ENCODE results near the gene L1CAM.

L1CAM gene

DNA sequence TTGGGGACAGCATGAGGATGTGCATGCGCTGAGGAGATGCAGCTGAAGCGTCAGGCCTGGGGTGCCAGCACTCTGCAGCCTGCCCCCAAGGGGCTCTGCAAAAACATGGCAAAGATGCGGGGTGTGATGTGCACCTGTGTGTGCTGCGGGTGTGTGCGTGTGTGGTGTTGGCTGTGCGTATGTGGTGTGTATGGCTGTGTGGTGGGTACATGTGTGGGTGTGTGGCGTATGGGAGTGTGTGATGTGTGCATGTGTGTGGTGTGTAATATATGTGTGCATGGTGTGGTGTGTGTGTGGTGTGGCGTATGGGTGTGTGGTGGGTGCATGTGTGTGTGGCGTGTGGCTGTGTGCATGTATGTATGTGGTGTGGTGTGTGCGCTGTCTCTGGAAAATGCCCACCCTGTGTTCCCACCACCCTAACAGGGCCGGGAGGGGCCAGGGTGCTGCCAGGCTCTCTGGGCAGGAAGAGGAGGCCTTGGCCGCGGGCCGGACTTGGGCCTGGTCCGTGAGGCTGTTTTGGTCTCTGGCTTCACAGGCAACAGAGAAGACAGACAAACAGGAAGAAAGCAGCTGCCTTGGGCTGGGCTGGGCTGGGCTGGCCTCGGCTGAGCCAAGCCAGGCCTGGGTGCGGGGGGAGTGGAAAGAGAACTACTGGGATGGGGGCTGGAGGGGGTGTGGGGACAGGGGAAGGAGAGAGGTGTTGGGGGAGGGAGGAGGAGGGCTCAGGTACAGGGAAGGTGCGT, 17.4 kb upstream of the L1CAM start:
- DNase-seq: no peak

DNA sequence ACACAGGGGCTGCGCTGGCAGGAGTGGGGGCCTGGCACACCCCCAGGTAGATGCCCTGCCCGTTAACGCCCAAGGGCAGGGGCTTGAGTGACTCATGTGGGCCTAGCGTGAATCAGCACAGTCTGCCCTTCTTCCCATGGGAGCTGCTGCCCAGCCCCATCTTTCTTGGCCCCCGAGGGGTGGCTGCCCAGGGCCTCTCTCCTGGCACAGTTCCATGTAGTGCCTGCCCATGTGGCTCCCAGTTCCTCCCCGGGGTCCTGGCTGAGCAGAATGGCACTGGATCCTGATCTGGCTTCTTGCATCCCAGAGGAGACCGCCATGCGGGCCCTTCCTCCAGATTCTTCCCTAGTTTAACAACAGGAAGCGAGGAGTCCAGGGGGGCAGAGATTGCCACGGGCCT, 16.4 kb upstream of the L1CAM start:
- DNase-seq: no peak

DNA sequence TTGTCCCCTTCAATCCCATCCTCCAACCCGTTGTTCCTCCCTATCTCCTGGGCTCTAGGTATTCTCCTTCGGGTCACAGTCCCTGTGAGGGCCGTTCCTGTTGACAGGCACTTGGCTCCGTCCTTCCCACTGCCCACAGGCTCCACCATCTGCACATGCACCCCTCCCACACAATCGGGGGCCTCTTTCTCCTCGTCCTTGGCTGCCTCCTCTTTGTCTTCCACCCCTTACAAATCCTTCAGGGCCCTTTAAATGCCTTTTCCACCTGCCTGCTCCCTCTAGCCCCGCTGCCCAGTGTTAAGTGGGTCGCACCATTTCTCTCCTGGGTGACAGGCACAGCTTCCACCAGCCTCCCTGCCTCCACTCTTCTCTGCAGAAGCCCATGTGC, 15.8 kb upstream of the L1CAM start:
- no peak for DNase-seq

DNA sequence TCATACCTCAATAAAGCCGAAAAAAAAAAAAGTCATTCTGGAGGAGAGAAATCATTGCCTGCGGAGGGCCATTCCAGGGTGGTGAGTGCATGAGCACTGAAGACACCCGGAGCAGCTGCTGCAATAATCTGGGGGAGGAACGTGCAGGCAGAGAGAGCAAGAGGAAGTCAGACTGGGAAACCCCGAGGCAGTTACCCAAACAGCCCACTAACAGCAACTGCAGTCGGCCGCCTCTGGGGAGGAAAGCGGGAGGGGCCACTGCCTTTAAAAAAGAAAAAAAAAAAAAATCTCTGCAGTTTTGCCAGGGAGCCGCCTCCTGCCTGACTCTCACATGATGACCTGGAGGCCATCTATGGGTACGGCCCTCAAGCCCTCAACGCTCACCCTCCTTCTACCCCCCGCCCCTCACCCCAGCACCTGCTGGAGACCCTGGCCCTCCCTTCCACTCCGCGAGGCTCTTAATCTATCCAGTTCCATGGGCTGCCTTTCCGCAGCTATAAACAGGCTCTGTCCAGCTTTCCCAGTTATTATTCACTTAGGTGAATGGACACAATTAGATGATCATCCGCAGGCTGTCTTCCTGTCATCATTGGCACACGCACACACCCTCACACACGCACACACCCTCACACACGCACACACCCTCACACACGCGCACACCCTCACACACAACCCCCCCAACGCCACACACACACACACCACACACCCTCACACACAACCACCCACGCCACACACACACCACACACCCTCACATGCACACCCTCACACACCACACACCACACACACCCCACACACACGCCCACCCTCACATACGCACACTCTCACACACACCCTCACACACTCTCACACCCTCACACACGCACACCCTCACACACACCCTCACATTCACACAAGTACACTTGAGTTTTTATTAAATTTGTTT, 15.1 kb upstream of the L1CAM start:
- no peak for DNase-seq

DNA sequence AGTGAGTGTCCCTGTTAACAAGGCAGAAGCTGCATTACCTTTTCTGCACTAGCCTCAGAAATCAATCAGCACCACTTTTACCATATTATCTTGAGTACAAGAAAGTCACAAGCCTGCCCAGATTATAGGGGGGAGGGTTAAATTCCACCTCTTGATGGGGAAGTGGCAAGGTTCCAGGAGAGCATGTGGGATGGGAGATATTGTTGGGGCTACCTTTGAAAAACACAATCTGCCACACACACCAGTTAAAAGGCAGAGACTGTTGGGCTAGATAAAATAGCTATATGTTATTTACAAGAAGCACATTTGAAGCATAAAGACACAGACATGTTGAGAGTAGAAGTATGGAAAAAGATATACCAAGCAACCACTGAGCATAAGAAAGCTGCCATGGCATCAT, 11.9 kb upstream of the L1CAM start:
- no peak for DNase-seq

DNA sequence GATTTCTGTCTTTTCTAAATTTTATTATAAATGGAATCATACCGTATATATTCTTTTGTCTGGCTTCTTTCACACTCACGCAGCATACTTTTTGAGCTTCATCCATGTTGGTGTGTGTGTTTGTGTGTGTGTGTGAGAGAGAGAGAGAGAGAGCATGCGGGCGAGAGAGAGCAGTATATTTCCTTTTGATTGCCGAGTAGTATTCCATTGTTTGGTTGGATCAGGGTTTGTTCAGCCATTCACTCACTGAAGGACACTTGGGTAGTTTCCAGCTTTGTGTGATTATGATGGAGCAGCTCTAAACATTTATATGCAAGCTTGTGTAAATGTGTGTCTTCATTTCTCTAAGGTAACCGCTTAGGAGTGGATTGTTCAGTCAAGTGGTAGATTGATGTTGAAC, 3.1 kb upstream of the L1CAM start:
- DNase-seq: no peak

DNA sequence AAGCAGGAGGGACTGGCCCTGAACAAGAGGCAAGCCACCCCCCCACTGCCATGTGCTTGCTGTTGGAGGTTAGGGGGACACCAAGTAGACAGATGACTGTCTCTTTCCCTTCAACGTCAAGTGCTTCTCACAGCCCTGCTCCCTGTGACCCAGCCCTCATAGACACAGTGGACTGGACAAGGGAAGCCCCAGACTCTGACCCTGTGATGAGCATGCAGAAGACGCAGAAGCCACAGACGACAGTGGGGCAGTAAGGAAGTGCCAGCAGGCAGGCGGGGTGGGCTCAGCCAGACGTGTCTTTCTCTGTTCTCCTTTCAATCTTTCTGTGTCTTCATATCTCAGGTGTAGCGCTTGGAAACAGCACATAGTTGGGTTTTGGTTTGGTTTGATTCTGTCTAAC, 2.4 kb upstream of the L1CAM start:
- DNase-seq: no peak

DNA sequence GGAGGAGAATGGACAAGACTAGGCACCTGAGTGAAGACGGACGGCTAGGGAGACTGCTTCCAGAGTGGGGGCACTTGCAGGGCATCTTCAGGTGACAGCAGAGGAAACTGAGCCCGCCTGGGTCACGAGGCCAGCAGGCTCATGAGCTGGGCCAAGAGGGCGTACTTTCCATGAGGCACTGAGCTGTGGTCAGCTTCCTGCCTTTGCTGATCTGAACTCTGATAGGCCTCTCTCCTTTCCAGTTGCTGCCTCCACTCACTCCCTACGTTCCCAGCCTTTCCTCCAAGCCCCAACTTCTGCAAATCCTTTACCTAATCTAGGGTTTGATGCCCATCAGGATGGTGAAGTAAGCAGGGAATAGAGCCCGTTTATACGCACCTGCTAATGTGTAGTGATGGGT, 1.4 kb upstream of the L1CAM start:
- no peak for DNase-seq

DNA sequence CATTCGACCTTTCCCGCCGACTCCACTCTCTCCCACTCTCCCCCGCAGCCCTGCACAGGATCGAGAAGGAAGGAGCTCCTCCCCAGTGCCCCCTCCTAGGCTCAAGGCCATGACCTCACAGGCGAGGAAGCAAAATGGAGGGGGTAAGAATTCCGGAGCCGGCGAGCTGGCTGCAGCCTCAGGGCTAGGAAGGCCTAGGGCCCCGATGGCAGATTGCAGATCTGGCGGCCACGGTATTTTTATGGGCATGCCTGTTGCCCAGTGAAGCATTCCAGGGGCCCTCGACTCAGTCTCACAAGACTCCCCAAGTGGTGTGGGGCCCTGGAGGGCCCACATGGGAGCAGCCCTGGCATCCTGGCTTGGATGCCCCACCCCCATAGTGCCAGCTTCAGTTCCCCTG, 942 bp upstream of the L1CAM start:
- DNase-seq: no peak

DNA sequence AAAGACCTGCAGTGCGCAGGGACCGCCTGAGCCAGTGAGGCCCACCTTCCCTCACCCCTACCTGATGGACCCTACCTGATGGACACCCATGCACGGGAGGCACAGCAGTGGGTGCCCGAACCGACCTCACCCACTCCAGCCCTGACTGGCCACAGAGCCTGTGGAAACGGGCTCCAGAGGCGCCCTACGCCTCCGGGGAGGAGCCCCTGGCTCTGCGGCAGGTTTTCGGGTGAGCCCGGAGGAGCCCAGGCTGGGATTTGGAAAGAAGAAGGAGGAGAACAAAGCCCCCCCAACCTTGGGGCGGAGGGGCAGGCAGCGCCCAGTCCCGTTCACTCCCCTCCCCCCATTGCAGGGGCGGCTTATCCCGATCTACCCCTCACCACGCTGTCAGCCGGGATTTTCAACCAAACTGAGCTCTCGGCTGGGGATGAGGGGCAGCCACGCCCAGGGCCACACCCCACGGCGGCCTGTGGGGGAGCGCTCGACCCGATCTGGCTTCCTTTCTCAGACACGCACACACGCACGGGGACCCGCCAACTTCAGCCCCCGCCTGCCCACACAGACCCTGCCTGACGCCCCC, 675 bp downstream of the L1CAM start:
- DNase-seq: no peak

DNA sequence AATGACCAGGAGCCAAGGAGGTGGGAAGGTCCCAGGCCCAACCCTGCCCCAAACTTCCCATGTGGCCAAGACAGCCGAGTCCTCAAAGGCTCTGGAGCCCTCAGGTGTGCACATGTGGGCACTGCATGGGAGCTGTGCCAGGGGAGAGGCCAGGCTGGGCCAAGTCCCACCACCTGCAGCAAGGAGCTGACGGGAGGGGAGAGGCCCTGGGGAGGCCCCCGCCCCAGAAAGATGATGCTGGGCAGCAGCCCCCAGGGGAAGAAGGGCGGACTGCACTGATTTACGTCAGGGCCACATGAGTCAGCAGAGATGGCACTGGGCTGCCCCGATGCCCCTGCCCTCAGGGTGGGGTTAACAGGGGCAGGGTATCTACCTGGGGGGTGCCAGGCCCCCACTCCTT, 1.4 kb downstream of the L1CAM start:
- no peak for DNase-seq

DNA sequence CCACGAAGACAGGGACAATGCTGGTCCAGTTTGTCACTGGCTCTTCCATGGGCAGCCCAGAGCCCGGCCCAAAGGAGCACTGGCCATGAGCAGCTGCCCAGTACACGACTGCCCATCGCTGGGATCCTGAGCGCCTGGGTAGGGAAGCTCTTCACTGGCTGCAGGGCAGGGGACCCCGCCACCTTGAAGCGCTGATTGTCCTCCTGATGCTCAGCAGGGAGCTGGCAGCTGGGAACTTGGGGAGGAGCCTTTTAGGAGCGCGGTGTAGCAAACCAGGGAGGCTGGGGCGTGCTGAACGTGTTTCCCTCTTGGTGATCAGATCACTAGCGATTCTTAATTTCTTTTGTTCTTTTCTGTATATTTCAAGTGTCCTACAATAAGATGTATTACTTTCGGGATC, 1.8 kb downstream of the L1CAM start:
- no peak for DNase-seq

DNA sequence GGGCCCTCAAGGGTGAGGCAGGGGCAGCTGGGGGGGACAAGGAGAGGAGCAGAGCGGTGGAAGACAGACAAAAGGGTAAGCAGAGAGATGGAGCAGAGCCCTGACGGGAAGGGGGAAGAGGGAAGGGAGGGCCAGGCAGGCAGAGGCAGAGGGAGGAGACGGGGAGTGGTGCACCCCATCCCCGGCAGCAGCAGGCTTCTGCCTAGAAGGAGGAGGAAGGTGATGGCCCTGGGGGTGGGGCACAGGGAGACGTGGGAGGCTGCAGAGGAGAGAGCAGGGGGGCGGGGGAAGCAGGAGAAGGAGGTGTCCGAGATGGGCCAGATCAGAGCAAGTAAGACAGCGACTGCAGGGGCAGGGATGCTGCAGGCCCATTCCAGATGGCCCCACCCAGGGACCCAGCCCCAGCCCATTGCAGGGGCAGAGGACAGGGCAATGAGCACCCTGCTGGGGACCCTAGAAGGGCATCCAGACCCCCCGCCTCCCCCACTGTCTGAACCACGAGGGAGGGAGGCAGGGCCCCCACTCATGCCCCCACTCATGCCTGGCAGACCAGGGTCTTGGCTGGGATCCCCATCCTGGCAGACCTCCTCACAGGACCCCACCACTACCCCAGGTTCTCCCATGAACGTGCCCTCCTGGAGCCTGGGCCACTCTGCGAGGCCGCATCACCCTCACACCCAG, 2.7 kb downstream of the L1CAM start:
- no peak for DNase-seq

DNA sequence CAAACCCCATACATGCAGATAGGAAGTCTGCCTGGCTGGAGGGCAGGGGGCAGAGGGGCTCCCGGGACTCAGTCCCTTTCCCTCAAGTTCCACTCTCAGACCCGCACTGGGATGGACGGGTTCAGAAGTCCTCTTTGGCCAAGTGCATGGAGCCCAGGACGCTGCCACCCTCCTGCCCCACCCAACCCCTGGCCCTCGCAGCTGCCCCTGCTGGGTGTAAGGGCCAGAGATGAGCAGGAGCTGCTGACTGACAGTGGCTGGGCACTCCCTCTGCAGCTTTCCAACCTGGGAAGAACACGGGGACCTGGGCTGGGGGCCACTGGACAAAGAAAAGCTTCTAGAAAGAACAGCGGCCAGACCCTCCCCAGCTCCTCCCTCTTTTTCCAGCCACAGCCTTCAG, 3.4 kb downstream of the L1CAM start:
- DNase-seq: no peak

DNA sequence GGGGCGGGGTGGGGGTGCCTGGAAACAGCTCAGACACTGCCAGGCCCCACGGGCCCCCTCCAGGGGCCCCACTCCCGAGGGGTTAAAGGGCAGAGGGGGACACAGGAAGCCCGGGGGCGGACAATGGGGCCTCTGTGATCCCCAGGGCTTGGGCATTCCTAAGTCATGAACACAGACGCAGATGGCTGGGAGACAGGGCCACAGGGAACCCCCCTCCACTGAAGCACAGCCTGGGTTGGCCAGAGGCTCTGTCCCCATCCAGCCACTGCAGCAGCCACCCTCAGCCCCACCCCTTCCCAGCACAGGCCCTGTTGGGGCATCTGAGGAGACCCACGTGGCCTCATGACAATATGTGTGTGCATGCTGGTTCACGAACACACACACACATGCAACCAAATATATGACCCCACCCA, 3.9 kb downstream of the L1CAM start:
- DNase-seq: no peak

DNA sequence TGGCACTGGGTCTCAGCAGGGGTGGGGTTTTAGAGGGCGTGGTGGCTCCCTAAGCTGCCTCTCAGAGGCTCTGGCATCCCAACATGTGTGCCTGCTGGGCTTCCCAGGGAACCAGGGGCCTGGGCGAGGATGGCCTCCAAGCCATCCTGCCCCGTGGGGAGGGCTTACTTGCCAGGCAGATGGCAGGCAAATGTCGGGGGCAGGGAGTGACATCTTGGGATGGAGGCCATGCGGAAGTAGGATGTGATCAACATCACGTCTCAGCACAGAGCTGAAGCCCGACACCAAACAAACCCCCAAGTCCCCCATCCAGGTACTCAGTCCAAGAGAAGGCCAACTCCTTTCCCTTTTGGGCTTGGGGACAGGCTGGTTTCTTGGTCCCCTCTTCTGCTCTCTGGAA, 4.7 kb downstream of the L1CAM start:
- no peak for DNase-seq

DNA sequence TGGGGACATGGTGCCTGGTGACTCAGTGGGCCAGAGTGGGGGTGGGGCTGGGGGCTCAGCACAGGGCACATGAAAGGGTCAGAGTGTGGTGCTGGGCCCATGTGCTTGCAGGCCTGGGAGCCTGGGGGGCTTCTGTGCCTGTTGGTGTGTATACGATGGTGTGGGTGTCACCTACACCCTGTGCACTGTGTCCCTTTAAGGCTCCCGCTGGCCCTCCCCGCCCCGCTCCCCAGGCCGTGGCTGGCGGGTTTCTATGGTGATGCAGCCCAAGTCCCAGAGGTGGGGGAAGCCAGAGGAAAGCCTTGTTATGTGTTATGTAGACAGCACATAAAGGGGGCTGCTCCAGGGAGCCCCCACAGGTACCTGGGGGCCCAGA, 5.5 kb downstream of the L1CAM start:
- DNase-seq: no peak

DNA sequence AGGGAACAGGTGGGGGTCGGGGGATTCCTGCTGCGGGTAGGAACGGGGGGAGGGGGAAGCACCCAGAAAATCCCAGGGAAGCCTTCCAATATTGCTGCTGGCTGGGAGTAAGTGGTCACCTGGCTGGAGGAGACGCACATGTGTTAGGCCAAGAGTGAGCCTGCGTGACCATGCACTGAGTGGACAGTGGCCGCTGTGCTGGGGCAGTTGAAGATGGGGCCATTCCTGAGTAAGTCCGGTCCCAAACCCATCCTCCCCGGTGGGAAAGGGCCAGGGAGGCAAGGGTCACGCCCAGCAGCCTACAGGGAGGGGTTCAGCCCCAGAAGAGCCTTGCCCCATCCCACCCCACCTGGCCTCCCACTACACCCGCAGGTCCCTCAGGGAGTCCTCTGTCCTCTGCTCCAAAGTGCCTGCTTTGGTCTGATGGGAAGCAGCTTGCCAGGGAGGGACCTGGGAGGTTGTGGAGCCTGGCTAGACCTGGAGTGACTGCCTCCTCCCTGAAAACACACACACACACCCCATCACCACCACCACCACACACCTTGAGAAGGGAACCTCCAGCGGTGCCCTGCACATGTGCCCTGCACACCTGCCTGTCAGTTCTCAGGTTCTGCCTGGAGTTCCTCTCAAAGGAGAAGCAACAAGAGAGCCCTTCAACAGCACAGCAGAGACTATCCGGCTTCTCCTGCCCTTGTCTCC, 6.1 kb downstream of the L1CAM start:
- no peak for DNase-seq

DNA sequence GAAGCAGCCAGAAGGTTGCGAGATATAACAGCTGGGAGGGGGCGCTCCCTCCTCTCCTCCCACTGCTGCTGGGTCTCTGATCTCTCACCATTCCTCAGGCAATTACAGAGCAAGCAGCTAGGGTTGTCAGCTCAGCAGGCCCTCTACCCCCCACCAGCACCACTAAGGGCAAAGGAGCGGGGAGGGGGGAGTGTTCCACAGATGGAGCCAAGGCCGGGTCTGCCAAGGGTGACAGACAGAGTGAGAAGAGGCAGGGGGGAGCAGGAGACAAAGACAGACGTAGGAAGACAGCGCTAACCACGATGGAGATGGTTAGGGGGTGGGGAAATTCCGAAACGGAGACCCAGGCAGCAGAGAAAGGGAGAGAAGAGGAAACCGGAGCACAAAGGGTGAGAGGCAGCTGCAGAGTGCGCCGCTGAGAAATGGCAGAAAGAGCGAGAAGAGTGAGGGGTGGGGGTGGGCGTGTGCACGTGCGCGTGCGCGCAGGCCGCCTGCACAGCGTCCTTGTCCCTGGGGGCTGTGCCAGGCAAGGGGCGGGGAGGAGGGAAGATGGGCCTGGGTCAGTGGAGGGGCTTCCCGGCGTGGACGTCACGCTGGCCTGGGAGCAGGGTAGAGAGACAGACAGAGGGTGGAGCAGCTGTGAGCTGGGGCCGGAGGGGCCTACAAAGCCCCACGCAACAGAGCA, 6.9 kb downstream of the L1CAM start:
- DNase-seq: no peak

DNA sequence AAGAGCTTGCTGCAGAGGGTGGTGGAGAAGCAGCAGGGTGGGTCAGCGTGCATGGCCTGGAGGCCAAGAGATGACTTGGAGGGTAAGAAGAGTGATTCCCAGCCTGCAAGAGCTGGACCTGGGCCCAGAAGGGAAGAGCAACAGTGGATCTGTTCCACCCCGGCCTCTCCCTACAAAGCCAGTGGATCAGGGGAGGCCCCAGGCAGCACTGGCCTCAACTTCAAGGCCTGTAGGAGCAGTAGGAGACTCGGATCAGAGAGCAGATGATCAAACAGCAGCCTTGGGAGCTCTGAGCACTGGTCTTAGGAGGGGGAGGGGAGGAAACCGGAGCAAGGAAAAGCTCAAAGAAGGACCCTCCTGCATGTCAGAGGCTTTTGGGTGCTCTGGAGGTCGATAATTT, 7.6 kb downstream of the L1CAM start:
- no peak for DNase-seq

DNA sequence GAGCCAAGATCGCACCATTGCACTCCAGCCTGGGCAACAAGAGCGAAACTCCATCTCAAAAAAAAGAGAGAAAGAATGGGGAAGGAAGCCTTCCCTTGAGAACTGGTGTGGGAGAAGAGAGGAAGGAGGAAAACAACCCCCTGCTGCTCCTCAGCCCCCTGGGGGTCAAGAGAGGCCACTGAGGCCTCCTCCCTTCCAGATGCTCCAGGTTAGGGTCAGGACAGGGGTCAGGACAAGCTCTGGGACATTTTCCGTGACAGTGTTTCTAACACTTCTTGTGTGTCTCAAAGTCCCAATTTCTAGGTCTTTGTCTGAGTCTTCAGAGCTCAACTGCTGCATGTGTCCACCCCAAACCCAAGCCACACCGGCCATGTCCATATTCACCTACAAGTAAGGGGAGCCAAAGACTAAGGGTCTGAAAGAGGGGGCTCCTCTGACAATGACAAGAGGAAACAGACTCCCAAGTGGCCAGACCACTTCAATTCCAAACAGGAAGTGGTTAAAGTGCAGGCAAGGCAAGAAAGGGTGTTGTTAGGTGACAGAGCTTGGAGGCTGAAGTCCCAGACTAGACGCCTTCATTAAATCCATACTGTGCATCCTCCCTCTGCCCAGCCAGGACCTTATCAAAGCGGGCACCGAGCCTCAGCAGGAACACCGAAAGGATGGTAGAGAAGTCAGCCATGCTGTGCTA, 8.3 kb downstream of the L1CAM start:
- DNase-seq: no peak

DNA sequence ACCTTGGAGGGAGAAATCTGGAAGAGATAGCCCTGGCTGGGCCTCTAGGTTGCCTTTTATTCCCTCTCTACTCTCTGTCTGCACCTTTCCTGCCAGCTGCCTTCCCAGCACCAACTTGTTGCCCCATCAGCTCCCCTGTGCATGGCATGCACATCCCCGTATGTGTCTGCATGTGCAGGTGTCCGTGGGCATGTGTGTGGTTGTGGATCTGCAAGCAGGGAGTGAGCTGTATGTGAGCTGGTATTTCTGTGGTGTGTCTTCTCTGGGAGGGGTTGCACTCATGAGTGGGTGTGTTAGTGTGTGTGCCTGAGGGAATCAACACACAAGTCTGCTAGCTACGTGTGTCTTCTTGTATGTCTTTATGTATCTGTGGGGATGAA, 9.9 kb downstream of the L1CAM start:
- no peak for DNase-seq
